GM21619 (cell line): Measurements from ENCODE around the gene MYO1H.
"Not testable (repeated sequence)": the region's sequence is repeated elsewhere in the genome, so short reads cannot be mapped to it uniquely, and the experiment has no call there.

Source experiments
- ATAC-seq: cut with Tn5 transposase; IDR thresholded peaks from one replicate; pipeline ENCODE4 v1.9.1; 2021; ENCODE audit not compliant: unreplicated experiment

MYO1H gene

GRCh38 chr12:109347589-109347988 is at the start of gene MYO1H:
Gene MYO1H, plus strand, starts transcription at chr12:109347900. Its CDS starts 61 bp downstream, at chr12:109347961.
- no peak for ATAC-seq

- no peak for ATAC-seq
These were observed 47.9 kb upstream of the MYO1H start for GRCh38 chr12:109299849-109300248.

- no peak for ATAC-seq
These were observed 46.0 kb upstream of the MYO1H start for GRCh38 chr12:109301643-109302168.

- ATAC-seq = no peak
These were observed 45.3 kb upstream of the MYO1H start for GRCh38 chr12:109302358-109302757.

- ATAC-seq = no peak
These were observed 44.9 kb upstream of the MYO1H start for GRCh38 chr12:109302770-109303169.

GRCh38 chr12:109304485-109304884 is 43.2 kb upstream of the MYO1H start:
- ATAC-seq = no peak

GRCh38 chr12:109305547-109305946 is 42.2 kb upstream of the MYO1H start:
- no peak for ATAC-seq

- no peak for ATAC-seq
These were observed 40.6 kb upstream of the MYO1H start for GRCh38 chr12:109307051-109307450.

GRCh38 chr12:109308534-109309380 is 38.9 kb upstream of the MYO1H start, which contains the start of gene FOXN4:
Gene FOXN4, minus strand, starts transcription at chr12:109309284. Its CDS starts 963 bp downstream, at chr12:109308321.
- no peak for ATAC-seq

GRCh38 chr12:109309381-109310246 is 38.1 kb upstream of the MYO1H start:
- no peak for ATAC-seq

- ATAC-seq = no peak
These were observed 37.2 kb upstream of the MYO1H start for GRCh38 chr12:109310247-109311125.

GRCh38 chr12:109321294-109321693 is 26.4 kb upstream of the MYO1H start:
- ATAC-seq = not testable (repeated sequence)

GRCh38 chr12:109329003-109329402 is 18.7 kb upstream of the MYO1H start:
- ATAC-seq = no peak

GRCh38 chr12:109329686-109330085 is 18.0 kb upstream of the MYO1H start:
- no peak for ATAC-seq

GRCh38 chr12:109330282-109331230 is 17.1 kb upstream of the MYO1H start:
- ATAC-seq = no peak

GRCh38 chr12:109331301-109331952 is 16.3 kb upstream of the MYO1H start:
- ATAC-seq = no peak

- no peak for ATAC-seq
These were observed 12.8 kb upstream of the MYO1H start for GRCh38 chr12:109334887-109335286.

GRCh38 chr12:109336593-109336992 is 11.1 kb upstream of the MYO1H start:
- no peak for ATAC-seq

GRCh38 chr12:109343677-109344076 is 4.0 kb upstream of the MYO1H start:
- ATAC-seq = no peak
